HG03565 (cell line): ENCODE results near the gene C6.

Source experiments
- ATAC-seq: cut with Tn5 transposase; IDR thresholded peaks from one replicate; pipeline ENCODE4 v1.9.1; 2021; ENCODE audit warnings: mild to moderate bottlenecking, moderate library complexity; ENCODE audit not compliant: unreplicated experiment

Gene C6

DNA sequence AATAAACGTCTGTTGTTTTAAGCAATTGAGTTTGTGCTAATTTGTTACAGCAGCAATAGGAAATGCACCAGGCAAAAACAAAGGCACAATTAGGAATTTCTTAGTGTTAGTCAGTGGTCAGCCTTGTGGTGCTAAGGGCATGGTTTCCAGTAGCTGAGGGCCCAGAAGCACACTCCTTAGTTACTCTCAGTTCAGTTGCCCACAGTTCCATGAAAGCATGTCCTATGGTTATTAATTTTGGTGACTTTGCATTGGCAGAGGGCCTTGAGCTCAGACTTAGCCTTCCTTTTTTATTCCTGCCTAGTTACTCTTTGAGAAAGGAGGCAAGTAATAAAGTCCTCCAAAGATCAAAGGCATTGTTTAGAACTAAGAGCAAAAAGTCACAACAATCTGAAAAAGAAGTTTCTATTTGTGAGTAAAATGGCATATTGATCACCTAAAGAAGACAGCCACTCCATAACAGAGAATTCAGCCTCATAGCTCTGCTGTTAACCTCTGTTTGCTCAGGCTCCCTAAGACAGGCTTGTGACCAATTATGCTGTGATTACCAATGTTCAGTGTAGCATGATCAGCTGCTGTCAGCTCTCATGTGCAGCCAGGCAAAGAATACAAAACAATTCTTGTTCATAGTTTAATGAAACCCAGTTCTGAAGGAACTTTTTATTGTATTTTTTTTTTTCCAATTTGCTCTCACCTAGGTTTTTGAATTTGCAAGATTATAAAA, 85.2 kb downstream of the C6 start:
- ATAC-seq = no peak

DNA sequence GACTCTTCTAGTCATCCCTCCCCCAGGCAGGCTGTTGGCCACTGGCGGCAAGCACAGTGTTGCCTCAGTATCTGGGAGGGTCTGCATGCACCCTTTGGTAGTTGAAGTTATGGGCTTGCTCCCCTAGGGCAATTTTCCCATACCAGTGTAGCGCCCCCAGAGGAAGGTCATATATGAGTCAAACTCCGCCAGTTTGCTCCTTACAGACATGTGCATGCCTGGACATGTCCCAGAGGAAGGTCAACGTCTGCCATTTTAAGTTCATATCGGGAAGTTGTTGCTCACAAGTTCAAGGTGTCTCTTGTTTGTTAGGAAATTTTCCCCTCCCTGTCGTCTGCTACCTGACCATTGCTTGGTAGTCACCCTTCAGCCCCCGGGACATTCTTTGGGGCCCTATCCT, 90.9 kb downstream of the C6 start:
- ATAC-seq = no peak

DNA sequence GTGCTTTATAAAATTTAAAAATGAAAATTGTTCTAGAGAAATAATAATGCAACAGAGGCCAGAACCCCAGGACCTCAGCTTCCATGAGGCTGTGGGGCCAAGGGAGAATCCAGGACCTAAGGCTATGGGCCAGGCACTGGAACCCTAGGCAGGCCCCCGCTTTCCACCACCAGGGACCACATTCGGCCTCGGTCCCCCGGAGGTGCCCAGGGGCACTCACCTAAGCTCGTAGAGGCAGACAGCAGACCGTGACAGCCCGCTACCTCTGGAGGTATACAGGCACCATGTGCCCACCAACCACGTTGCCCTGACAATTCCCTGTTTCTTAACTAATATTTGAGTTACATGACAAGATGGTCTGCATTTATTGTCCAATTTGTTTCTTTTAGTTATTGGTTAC, 92.7 kb downstream of the C6 start:
- ATAC-seq = no peak

DNA sequence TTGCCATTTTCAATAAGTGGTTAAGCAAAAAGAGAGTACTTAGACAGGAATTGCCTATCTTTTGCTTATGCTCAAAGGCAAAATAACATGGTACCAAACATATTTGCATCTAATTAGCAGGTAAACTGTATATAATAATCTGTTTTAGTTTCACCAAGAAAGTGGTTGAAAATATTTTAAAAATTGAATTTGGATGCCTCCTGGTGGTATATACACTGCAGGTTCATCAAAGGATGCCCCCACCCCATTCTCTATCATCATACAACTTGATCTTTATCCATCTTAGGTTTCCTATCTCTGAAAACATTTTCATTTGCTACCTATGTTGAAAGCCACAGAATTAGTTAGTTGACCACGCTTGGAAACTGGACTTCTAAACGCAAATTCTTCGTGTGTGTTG, 95.2 kb downstream of the C6 start:
- ATAC-seq = no peak

GRCh38 chr5:41115281-41115680, 98.1 kb downstream of the C6 start:
- ATAC-seq = no peak

GRCh38 chr5:41112486-41113455, 100.6 kb downstream of the C6 start:
- ATAC-seq = no peak

DNA sequence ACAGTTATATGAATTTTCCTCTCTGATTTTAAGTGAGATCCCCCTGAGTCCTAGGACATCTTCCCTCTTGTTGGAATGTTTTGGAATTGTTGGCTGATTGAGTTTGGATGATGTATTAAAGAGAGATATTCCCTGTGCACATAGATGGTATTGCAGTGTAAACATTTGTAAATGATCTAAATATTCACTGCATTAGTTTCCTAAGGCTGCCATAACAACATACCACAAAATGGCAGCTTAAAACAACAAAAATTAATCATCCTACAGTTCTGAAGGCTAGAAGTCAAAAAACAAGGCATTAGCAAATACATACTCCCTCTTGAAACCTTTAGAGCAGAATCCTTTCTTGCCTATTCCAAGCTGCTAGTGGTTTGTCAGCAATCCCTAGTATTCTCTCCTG, 104.1 kb downstream of the C6 start:
- no peak for ATAC-seq

DNA sequence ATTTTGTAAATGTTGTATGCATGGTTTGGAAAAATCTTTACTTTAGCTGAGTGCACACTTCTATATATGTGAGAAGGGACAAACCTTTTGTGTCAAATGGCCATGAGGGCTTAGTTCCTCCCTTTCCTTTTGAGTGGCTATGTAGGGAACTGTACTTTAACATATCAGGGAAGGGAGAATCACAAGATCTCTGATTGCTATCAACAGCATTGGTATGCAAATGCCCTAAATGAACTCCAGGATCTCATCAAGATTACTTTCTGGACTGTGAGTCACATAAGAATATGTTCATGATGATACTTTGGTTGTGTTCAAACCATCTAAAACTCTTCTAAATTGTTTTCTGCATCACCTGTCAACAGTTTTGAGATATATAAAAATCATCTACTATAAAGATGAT, 111.0 kb downstream of the C6 start:
- ATAC-seq = no peak

- peak; percentile 53 for ATAC-seq
Observed at GRCh38 chr5:41097642-41098041, 115.7 kb downstream of the C6 start.

DNA sequence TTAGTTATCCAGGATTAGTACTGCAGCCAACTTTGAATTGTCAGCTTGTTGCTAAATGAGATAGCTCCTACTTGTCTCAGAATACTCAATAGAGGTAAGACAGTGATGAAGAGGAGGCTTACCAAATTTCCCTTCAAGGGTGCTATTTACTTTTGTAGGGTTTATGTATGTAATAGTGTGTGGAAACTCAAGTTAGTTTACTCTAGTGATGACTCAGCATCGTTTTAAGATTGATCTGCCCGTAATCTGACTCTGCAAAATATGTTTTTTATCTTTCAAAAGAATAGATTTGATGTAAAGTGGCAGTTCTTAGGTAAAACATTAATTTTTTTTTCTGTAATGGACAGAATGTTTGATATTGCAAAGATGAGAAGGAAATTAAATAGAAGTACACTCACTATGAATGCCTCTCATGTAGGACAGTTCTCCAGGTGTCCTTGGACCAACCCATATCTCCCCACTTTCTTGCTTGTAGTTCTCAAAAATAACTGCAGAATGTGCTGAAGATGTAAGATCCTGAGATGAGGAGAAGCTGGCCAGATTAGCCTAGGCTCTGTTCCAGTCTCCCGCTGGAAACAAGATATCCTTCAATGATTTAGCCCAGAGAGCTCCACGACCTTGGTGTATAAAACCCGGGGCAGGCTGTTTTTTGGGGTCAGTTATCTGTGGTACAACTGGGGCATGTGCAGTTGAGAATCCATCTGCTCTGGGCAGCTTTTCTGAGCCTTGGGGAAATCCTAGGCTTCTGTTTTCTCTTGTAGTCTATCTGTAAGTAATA, 117.8 kb downstream of the C6 start:
- no peak for ATAC-seq

DNA sequence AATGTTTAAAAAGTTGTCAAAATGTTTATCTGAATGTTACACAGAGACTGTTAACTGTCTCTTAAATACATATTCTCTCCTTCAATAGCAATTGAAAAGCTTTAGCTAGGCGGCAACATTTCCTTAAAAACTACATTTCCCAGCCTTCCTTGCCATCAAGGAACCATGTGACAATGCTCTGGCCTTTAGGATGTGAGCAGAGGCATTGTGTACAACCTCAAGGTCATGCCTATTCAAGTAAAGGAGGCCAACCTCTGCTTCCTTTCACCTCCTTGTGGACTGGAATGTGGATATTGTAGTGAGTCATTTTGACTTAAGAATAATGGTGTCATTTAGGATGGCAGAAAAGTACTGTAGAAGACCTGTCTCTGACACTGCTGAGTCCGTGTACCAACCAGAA, 118.5 kb downstream of the C6 start:
- no peak for ATAC-seq

- ATAC-seq = no peak
Observed at GRCh38 chr5:41093803-41094202, 119.5 kb downstream of the C6 start.
